ENCODE measurements around the gene PRR23A.

PRR23A gene

GRCh38 chr3:138972941-138973340, 33.1 kb downstream of the PRR23A start:
- DNase-seq (ENCODE audit: insufficient read length, low spot score) (no peak), FAIRE-seq (no peak)
- TF ChIP-seq CTCF (IDR thresholded peaks at IDR 0.05; ENCODE audit: insufficient read depth, missing control alignments): no peak

- TF ChIP-seq CTCF (IDR thresholded peaks at IDR 0.05; ENCODE audit: insufficient read depth, missing control alignments): no peak
- DNase-seq (ENCODE audit: insufficient read length, low spot score) (no peak), FAIRE-seq (no peak)
These were observed 34.2 kb downstream of the PRR23A start for GRCh38 chr3:138971766-138972320.

GRCh38 chr3:138964923-138965322, 41.1 kb downstream of the PRR23A start:
- FAIRE-seq: no peak
- no peak for TF ChIP-seq CTCF (IDR thresholded peaks at IDR 0.05; ENCODE audit: insufficient read depth, missing control alignments)
- DNase-seq (ENCODE audit: insufficient read length, low spot score): no peak

- no peak for TF ChIP-seq CTCF (IDR thresholded peaks at IDR 0.05; ENCODE audit: insufficient read depth, missing control alignments)
- no peak for FAIRE-seq
- DNase-seq (ENCODE audit: insufficient read length, low spot score): no peak
These were observed 41.8 kb downstream of the PRR23A start for GRCh38 chr3:138964264-138964663.

GRCh38 chr3:138962854-138963560, 43.1 kb downstream of the PRR23A start:
- no peak for TF ChIP-seq CTCF (IDR thresholded peaks at IDR 0.05; ENCODE audit: insufficient read depth, missing control alignments)
- DNase-seq (ENCODE audit: insufficient read length, low spot score) (no peak), FAIRE-seq (no peak)

GRCh38 chr3:138960417-138960852, 45.6 kb downstream of the PRR23A start:
- DNase-seq (ENCODE audit: insufficient read length, low spot score) (no peak), FAIRE-seq (no peak)
- TF ChIP-seq CTCF (IDR thresholded peaks at IDR 0.05; ENCODE audit: insufficient read depth, missing control alignments): no peak
